KBM-7 (cell line): ENCODE results near the gene ADGRD1.
"Not testable (repeated sequence)": the region's sequence is repeated elsewhere in the genome, so short reads cannot be mapped to it uniquely, and the experiment has no call there.

Source experiments
- DNase-seq: peaks from one replicate; pipeline ENCODE4 v3.0.0-alpha.2; 2015
- in situ Hi-C: fragments of 300-500 bp; cut with MboI; formaldehyde crosslinking; loops from 2 replicates; pipeline ENCODE4 v1.14.3; 2020; ENCODE audit warnings: low sequenced_read_pairs, low pct_unique_long_range_greater_than_20kb, mixed read lengths

Gene ADGRD1

DNA sequence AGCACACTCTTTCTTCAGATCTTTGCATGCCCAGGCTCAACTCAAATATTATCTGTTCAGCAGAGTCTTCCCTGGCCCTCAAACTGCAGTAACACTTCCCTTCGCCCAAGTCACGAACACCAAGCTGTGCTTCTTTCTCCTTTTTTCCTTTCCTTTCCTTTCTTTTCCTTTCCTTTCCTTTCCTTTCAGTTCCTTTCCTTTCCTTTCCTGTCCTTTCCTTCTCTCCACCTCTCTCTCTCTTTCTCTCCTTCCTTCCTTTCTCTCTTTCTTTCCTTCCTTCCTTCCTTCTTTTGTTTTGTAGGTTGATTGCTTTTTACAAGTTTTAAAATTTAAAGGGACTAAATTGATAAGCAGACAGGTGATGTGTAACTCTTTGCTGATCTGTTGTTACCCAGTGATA is 19.0 kb upstream of the ADGRD1 start:
- in situ Hi-C loops: no loop called here

DNA sequence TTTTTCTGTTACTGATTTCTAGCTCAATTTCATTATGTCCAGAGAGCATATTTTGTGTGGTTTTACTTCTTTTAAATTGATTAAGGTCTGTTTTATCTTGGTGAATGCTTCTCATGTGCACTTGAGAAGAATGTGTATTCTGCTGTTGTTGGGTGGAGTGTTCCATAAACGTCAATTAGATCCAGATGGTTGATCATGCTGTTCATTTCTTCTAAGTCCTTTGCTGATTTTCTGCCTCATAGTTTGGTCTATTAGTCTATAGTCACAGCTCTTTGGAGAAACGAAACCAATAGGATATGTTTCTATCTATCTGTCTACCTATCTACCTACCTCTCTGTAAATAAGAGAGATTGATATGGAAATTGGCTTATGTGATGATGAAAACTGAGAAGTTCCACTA is 17.1 kb upstream of the ADGRD1 start:
- DNase-seq: no peak
- in situ Hi-C loops: no loop called here

More for the DNA sequence above, 19.0 kb upstream of the ADGRD1 start:
- no peak for DNase-seq

DNA sequence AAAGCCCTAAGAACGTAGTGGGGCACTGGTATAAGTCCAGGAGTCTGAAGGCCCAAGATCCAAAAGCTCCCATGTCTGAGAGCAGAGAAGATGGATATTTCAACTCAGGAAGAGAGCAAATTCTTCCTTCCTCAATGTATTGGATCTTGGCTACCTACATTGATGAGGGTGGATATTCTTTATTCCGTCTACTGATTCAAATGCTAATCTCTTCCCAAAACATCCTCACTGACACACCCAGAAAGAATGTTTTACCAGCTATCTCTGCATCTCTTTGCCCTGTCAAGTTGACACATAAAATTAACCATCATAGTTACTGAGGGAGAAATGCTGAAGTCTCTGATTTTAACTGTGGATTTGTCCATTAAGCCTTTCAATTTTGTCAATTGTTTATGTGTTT is 16.6 kb upstream of the ADGRD1 start:
- in situ Hi-C loops: no loop called here
- DNase-seq: no peak

DNA sequence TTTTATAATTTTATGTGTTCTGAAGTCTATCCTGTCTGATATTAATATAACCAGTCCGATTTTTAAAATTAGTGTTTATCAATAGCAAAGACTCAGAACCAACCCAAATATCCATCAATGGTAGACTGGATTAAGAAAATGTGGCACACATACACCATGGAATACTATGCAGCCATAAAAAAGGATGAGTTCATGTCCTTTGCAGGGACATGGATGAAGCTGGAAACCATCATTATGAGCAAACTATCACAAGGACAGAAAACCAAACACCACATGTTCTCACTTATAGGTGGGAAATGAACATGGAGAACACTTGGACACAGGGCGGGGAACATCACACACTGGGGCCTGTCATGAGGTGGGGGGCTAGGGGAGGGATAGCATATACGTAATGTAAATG is 16.2 kb upstream of the ADGRD1 start:
- in situ Hi-C loops: not testable (repeated sequence)

DNA sequence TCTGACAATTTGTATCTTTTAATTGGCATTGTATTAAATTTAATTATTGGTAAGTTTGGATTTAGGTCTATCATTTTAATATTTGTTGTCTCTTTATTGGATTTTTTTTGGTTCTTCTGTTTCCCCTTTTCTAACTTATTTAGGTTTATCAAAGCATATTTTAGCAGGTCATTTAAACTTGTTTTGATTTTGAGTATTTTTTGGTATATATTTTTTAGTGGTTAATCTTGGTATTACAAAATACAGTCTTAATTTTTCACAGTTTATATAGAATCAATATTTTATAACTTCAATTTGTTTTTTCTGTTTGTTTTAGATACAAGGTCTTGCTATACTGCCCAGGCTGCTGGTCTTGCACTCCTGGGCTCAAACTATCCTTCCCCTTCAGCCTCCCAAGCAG is 15.5 kb upstream of the ADGRD1 start:
- in situ Hi-C loops: no loop called here
- DNase-seq: no peak

More for the DNA sequence above, 16.2 kb upstream of the ADGRD1 start:
- not testable (repeated sequence) for DNase-seq

DNA sequence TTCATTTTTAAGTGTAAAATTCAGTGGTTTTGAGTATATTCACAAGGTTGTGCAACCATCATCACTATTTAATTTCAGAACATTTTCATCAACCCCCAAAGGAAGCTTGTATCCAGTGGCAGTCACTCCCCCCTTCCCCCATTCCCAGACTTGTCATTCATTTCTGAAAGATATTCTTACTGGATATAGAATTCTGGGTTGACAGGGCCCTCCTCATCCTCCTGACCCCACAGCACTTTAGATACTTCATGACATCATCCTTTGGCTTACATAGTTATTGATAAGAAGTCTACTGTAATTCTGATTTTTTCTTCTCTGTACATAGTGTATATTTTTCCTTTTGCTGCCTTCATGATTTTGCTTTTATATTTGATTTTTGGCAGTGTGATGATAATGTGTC is 8.8 kb upstream of the ADGRD1 start:
- in situ Hi-C loops: no loop called here
- no peak for DNase-seq

DNA sequence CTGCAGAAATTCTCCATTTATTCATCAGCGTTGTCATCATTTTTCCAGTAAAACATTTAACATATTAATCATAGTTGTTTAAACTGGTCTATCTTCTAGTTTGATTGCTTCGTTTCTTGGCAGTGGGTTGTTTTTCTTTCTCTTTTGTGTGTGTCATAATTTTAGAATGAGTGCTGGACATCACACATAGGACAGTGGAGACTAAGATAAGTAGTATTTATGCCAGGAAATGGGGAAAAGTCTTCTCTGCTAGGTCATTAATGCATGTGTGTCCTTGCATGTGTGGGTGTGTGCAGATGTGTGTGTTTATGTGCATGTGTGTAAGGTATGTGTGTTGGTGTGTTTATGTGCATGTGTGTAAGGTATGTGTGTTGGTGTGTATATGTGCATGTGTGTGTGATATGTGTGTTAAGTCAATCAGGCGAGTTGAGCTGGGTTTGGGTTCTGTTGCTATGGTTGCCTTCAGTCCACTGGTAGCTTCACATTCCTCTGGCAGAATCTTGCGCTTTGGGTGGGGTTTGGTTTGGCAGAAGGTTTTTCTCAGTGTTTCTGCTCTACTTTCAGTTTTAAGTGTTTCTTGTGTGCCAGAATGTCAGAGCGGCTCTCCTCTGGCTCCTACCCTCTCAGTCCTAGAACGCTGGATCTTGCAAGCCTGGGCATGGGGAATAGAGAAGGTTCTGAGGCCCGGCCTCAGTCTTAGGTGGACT is 7.8 kb upstream of the ADGRD1 start:
- in situ Hi-C loops: no loop called here
- DNase-seq: no peak

DNA sequence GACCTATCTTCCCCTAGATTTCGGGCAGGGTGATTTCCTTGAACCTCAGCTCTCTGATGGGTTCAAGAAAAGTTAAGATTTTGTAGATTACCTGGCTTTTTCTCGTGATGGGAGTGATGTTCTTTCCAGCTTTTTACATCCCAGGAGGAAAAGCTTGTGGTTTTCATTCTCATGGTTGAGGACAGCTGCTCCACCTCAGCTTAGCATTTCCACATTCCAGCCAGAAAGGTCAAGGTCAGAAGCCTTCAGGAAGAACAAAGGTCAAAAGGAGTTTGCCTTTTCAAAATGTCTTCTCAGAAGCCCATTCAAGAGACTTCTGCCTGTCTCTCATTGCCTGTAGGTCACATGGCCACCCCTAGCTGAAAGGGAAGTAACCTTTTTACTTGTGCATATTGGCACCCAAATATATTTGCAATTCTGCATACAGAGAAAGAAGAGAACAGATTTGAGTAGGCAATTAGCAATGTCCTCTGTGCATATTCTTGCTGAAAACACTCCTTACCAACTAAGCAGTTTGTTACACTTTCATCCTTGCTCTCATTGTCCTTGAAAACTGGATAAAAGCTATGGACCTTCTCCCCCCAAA is 6.6 kb upstream of the ADGRD1 start:
- DNase-seq: no peak
- in situ Hi-C loops: no loop called here

DNA sequence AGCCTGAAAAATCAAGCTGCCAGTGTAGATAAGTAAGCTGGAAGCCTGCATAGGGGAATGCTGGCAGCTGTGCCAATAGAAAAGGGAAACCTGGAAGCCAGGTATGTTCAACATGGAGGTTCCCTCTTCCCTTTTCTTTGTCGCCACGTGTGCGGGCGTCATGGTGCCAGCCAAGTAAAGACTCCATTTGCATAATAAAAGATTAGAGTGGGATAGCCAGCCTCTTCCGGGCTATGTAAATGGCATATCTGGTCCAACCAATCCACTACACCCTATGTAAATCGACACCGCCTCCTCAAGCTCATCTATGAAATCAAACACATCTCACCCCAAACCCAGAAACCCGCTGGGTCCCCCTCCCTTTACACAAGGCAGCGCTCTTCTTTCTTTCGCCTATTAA is 5.6 kb upstream of the ADGRD1 start:
- in situ Hi-C loops: no loop called here
- DNase-seq: no peak

DNA sequence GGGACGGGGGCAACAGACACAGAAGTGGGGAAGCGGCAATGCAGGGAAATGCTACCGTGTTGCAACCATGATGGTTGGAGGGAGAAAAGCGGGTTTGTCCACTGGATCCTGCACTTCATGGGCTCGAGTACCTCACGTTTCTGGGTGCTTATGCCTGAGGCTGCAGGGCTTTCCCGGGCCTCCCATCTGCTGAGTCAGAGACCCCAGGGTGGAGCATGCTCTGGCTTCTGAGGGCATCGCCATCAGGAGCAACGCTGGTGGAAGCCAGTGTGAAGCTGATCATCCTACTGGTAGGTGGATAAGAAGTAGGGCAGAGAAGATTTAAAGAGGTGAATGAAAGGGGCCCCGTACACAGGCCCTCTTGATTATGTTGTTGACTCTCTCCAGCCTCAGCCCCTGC is 5.0 kb upstream of the ADGRD1 start:
- in situ Hi-C loops: no loop called here
- DNase-seq: no peak

DNA sequence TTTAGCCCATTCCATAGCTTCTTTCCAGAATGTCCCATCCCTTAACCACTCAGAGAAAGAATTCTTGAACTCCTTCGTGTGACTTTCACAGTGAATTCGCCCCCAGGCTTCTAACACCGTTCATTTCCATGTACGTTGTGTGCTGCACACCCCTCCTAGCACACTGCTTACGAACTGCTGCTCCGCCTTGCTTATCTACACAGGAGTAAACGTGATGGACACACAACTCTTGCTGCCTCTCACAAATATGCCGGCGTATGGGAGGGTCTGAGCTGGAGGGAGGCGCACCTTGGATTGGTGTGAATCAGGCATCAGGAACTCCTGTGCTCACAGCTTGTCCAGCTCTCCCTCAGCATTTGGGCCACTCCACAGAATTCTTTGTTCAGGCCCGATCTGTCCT is 3.9 kb upstream of the ADGRD1 start:
- in situ Hi-C loops: no loop called here
- DNase-seq: no peak

DNA sequence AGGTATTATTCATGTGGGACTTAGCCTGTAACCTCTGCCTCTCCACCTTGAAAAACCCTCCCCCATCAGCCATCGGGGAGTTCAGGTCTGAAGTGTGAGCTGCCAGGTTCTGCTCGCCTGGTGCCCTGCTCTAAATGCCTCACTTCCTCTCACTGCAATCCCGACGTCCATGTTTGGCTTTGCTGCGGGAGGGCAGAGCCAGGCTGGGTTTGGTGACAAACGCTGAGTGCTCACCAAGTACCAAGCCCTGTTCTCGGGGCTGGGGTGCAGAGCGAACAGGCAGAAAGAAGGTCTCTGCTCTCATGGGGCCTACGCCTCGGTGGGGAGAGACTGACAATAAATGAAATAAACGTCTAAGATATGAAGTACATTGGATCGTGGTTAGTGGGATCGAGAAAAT is 2.1 kb upstream of the ADGRD1 start:
- in situ Hi-C loops: no loop called here
- no peak for DNase-seq

DNA sequence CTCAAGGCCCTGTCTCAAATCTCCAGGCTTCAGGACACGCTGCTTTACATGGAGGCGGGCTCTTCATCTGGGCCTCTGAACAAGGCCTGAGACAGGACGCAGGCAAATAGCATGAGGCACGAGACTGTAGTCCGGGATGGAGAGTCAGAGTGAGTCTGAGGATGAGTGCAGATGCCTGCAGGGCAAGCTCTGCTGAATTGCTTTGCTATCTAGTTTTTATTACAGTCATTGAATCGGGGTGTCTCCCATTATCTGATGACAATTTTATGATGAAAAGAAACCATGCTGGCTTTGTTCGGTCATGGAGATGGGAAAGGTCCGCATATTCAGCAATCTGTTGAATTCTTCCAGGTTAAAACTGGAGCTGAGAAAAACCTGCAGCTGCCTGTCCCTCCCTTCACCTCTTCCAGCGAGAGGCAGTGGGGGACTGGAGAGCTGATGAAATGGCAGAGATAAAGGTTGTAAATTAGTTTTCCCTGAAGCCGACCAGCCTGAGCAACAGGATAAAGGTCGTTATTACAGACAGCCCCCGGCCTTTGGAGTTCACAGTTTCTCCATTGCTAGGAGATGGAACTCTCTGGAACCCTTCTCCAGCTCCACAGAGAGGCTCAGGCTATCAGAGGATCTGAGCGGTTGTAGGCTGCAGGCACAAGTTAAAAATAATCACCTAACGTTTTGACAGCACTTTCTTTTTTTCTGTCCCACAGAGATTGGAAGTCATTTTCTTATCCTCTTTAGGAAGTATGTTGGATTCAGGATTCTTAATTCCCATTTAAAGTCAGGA is 1.3 kb upstream of the ADGRD1 start:
- no peak for DNase-seq
- in situ Hi-C loops: no loop called here

DNA sequence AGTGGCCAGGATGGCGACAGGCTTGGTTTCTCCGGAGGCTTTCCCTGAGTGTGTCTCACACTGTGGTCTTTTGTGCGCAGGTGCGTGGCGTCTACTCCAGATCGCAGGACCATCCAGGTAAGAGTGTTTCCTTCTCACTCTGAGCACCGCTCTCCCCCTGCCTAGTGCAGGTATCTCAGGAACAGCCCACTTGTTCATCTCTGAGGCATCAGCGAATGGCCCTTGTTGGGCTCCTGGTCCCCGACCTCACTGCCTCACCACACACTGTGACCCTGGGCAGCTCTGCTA is 781 bp downstream of the ADGRD1 start:
- in situ Hi-C loops: no loop called here

DNA sequence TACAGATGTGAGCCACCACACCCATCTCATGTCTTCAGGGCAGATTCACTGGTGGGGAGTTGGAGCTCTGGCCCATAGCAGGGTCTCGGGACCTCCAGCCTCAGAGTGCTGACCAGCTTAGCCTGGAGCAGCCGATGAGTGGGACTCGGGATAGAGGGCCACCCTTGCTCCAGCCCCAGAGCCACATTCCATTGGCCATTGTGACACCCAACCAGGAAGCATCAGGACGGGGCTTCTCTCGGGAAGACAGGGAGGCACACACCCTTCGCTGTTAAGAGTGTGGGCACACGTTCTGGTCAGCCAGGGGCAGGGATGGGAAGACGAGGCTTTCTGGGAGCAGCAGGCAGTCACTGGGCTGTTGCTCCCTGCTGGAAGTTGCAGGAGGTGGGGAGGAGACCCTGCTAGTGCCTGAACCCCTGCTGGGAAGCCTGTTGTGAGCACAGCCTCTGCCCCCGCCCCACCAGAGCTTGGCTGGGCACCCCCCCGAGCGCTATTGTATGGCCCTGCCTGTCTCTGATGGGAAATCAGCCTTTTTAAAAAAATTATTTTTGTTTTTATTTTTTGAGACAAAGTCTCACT is 1.6 kb downstream of the ADGRD1 start:
- in situ Hi-C loops: no loop called here

More for the DNA sequence above, 781 bp downstream of the ADGRD1 start:
- DNase-seq: no peak

DNA sequence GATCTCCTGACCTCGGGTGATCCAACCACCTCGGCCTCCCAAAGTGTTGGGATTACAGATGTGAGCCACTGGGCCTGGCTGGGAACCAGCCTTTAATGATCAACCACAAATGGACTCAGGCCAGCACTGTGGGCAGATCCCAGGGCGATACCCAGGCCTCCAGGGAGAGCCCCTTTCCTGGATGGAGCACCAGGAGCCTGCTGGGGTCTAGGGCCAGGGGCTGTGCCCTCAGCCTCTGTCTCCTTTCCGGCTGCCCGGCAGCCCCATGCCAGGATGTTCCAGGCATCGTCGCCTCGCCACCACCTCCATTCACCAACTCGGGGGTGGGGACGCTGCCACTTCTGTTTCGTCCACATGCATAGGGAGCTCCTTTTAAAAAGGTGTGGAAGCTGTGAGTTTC is 2.3 kb downstream of the ADGRD1 start:
- in situ Hi-C loops: no loop called here
- DNase-seq: no peak

More for the DNA sequence above, 1.6 kb downstream of the ADGRD1 start:
- DNase-seq: no peak

DNA sequence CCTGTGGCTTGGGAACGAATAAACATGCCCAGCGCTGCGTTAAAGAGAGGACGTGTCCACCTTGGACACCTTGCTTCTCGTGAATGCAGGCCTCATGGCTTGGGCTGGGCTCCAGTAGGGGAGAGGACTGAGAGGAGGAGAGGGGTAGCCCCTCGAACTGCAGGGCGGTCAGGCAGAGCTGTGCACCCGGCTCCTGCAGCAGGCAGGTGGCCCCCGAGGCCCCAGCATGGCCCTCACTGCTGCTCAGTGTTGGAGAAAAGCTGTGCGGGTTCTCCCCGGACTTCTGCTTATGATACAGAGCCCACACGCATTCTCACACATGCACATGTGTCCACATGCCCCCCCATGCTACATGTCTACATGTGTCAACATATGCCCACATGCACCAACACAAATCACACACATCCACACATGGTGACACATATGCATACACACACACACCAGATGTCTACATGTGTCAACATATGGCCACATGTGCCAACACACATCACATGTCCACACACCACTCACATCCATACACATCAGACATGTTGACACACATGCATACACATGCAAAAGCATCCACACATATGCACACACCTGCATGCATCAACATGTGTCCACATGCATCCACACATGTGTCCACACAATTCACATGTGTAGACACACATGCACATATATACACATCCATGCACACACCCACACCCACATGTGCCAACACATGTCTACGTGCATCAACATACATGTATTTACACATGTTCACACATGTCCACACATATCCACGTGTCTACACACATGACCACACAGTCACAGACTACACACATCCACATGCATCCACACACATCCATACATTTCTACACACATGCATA is 3.0 kb downstream of the ADGRD1 start:
- in situ Hi-C loops: no loop called here

DNA sequence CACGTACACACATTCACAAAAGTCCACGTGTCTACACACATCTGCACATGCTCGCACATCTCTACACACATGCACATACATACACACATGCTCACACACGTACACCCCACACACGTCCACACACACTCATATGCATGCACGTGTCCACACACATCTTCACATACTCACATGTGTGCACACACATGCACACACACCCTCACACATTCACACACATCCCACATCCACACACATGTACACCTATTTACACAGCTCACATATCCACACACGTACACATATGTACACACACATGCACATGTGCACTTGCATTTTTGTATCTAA is 3.6 kb downstream of the ADGRD1 start:
- in situ Hi-C loops: no loop called here
- DNase-seq: no peak

More for the DNA sequence above, 3.0 kb downstream of the ADGRD1 start:
- DNase-seq: no peak

DNA sequence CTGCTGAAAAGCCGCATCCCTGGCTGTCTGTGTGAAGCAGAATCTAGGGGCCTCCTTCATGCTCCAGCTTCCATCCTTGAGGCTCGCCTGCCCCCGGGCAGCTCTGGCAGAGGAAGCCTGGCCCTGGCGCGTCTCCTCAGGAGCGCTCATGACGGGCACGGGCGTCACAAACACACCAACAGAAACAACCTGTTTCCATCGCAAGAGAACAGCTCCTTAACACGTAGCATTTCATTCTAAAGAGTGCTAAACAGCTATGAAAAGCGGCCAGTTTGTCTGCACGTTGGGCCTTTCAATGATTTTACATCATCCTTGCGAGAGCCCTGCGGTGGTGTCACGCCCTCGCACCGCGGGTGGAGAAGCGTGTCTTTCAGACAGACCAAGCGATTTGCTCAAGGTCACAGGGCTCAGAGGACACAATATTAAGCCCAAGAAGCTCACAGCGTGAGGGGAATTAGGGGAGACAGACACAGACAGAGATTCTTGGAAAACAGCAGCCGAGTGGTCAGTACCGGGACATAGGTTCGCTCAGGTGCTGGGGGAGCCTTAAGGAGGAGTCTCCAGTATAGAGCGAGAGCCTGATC is 4.9 kb downstream of the ADGRD1 start:
- in situ Hi-C loops: no loop called here
- DNase-seq: no peak
